H7 (cell line): ENCODE measurements around the gene GSG1. TPM values are rescaled to one million over a fixed set of nuclear protein-coding genes. Genes with fewer than 3 reads are reported as not detected.
"Not testable (repeated sequence)": the region's sequence is repeated elsewhere in the genome, so short reads cannot be mapped to it uniquely, and the experiment has no call there.

Experiments used
- DNase-seq: peaks from one replicate; pipeline ENCODE4 v3.0.0; 2012
- H3K27me3 ChIP-seq: 2 replicates; pipeline ENCODE4 v1.6.0; 2011; ENCODE audit warnings: mild to moderate bottlenecking, low read length; ENCODE audit not compliant: control insufficient read depth, insufficient read depth
- H3K36me3 ChIP-seq: replicated peaks from 2 replicates; pipeline ENCODE4 v1.5.1; 2011; ENCODE audit warnings: low read length; ENCODE audit not compliant: control insufficient read depth, insufficient read depth
- H3K4me3 ChIP-seq: 2 replicates; pipeline ENCODE4 v1.5.1; 2011; ENCODE audit warnings: low read depth, mild to moderate bottlenecking, control low read depth, low read length, moderate library complexity; ENCODE audit not compliant: insufficient read depth
- total RNA-seq: library from RNA; depleted of rRNA; stranded (reverse); fragments of >200 nt; shearing (Covaris generic); gene quantifications from 2 replicates; pipeline ENCODE4 v1.2.3, GENCODE V29; 2014

Gene GSG1
- total RNA-seq, 1 experiment from 2014 or later = 0.07 TPM

DNA sequence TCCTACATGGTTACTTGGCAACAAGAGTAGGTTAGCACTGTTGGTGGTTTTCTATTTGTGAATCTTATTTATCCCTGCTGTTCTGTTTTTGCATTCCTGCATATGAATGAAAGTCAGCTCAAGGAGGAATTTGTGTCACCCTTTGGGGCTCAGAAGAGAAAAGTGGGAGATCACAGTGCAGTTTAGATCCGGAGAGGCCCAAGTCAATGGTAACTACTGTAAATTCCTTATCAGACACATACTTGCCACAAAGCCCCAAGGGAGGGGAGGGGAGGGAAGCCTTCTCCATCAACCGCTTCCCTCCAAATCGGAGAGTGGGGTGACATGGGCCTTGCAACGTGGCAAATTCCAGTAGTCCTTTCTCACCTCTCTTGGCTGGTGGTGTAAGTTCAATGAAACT, 15.0 kb downstream of the GSG1 start:
- Histone ChIP-seq H3K27me3 (no peaks in the 10 kb centered on the region), H3K4me3 (no peak overlapping the region), H3K36me3 (no peaks in the 10 kb centered on the region)
- peak; percentile 60 for DNase-seq

DNA sequence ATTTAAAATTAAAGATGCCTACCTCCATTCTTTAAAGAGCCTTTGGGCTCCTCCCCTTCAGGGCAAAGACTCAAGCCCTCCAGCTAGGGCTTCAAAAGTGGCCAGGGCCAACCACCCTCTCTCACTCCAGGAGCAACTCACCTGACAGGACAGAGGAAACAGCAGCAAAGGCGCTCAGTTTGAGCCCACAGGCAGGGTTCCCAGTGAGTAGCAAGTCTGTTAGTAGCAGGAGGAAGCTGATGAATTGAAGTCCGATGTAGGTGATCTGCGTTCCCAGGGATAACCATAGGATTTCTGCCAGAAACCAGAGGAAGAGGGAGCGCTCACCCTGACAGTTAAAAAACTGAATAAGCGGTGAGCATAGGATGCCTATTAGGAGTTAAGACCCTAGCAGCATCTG, 15.7 kb downstream of the GSG1 start:
- H3K36me3 ChIP-seq = no peaks in the 10 kb centered on the region
- H3K4me3 ChIP-seq = no peak overlapping the region
- DNase-seq = no peak
- no peaks in the 10 kb centered on the region for H3K27me3 ChIP-seq

DNA sequence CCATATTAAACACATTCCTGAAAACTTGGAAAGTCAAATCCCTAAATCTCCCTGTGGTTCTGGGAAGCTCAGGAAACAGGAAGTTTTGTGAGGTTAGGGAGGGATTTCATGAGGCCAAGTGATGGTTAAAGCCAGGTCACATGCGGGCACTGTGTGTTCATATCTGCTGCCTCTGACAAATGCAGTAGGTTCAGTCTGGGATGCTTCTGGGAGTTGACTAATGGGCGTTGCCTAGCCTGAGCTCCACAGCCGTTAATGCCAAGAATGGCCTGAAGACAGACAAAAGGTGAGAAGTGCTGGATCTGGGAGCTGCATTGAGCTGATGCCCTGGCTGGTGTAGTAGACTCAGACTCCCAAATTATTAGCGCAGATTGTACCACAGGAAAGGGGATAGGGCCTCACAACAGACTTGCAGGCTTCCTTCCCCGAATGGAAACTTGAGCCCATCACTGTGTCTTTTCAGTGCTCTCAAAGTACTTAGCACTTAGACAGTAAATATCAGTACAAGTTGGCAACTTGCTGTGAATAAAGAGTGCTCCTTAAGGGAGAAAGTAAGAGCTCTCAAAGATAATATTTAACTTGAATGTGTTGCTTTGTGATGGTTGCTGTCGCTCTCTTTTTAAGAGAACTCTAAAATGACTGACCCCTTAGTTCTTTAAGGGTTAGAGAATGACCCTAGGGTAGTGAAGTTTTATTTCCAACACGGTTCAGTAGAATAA, 17.3 kb downstream of the GSG1 start:
- no peaks in the 10 kb centered on the region for H3K27me3 ChIP-seq
- H3K4me3 ChIP-seq = no peak overlapping the region
- H3K36me3 ChIP-seq = no peaks in the 10 kb centered on the region; the same call in 1 of the 2 replicates
- no peak for DNase-seq

DNA sequence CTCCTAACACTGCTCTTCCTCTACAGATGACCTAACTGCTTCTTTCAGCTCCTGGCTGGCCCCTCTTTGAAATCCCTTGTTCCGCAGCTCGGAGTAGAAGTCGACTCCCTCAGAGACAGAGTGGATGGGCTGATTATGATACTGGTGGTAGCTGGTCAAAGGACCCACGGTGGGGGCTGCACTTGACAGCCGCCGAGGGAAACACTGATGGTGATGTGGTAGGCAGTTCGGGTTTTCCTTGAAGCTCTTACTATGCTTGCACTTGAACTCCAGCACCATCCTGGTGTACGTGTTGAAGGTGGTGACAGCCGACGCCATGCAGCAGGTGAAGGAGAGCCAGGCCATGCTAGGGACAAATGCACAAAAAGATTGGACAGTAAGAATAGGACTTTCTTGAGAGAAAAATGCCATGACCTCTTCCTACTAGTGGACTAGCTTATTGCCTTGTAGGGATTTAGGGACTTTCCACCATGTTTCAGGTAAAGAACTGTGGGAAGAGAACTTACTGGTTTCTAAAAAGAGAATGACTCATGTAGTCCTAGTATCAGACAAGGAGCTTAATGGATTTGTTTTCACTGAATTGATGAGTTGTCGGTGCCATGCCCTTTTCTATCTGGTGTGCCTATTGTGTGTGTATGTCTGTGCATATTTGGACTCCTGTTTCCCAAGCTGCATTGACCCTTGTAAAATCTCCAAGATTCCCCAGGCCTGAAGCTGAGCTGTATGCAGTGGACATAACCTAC, 18.4 kb downstream of the GSG1 start:
- no peak for DNase-seq
- Histone ChIP-seq H3K36me3 (peaks cover 2% of the 10 kb centered on the region), H3K27me3 (no peaks in the 10 kb centered on the region), H3K4me3 (no peak overlapping the region)

DNA sequence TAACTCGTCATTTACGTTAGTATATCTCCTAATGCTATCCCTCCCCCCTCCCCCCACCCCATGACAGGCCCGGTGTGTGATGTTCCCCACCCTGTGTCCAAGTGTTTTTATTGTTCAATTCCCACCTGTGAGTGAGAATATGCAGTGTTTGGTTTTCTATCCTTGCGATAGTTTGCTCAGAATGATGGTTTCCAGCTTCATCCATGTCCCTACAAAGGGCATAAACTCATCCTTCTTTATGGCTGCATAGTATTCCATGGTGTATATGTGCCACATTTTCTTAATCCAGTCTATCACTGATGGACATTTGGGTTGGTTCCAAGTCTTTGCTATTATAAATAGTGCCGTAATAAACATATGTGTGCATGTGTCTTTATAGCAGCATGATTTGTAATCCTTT, 19.8 kb downstream of the GSG1 start:
- H3K36me3 ChIP-seq, H3K4me3 ChIP-seq, DNase-seq, H3K27me3 ChIP-seq: not testable (repeated sequence)

DNA sequence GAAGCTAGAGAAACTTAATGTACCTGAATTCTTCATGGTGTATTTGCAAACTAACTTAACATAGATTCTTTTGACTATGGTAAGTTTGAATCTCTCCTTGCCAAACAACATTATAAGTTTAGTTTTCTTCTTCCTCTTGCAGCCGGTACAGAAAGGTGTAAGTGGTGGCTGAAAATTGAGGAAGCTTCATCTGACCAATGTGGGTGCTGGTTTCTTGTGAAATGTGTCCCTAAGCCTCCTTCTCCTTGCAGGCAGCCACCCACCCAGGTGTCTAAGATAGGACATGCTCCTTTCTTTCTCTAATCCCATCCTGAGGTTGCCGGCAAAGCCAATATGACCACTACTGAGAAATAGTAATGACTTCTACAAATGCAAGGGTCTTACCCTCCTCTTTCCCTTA, 20.6 kb downstream of the GSG1 start:
- DNase-seq = no peak
- Histone ChIP-seq H3K36me3 (peaks cover 2% of the 10 kb centered on the region), H3K4me3 (no peak overlapping the region), H3K27me3 (no peaks in the 10 kb centered on the region)

DNA sequence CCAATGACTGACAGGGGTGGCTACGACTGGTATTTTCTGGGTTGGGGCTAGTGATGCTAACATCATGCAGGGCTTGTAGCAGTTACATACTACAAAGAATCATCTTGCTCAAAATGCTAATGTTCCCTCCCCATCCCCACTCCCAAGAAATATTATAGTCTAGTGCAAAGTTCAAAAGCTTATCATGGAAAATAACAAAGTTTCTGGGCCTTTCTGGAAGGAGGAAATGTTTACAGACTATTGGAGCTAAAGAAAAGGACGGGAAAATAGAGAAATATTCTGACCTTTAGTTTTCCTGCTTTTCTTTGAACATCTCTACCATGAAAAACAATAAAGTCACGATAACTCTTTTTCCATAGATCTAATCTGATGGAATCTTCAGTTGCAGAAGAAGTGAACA, 23.2 kb downstream of the GSG1 start:
- Histone ChIP-seq H3K4me3 (no peak overlapping the region), H3K27me3 (no peaks in the 10 kb centered on the region), H3K36me3 (peaks cover 2% of the 10 kb centered on the region)
- DNase-seq = no peak

DNA sequence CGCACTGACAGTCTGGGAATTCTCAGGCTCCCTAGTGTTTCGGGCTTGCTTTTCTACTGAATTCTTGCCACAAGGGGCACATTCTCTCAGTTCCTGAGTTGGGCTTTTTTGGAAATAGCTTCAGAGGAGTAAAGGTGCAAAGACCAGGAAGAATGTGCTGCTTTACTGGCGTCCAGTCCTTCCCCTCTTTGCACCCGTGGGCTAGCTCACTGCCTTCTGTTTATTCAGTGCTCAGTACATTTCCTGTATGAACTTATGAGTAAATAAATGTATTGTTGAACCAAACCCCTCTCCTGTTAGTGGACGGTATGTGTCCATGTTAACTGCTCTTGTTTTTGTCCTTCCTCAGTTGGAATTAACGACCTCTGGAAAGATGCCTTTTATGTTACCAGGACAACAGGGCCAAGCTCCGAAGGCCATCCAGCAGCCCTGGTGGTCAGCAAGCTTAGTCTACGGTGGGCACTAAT, 24.0 kb downstream of the GSG1 start:
- H3K4me3 ChIP-seq = no peak overlapping the region
- no peaks in the 10 kb centered on the region for H3K27me3 ChIP-seq
- DNase-seq = peak; percentile 37
- peaks cover 2% of the 10 kb centered on the region for H3K36me3 ChIP-seq

DNA sequence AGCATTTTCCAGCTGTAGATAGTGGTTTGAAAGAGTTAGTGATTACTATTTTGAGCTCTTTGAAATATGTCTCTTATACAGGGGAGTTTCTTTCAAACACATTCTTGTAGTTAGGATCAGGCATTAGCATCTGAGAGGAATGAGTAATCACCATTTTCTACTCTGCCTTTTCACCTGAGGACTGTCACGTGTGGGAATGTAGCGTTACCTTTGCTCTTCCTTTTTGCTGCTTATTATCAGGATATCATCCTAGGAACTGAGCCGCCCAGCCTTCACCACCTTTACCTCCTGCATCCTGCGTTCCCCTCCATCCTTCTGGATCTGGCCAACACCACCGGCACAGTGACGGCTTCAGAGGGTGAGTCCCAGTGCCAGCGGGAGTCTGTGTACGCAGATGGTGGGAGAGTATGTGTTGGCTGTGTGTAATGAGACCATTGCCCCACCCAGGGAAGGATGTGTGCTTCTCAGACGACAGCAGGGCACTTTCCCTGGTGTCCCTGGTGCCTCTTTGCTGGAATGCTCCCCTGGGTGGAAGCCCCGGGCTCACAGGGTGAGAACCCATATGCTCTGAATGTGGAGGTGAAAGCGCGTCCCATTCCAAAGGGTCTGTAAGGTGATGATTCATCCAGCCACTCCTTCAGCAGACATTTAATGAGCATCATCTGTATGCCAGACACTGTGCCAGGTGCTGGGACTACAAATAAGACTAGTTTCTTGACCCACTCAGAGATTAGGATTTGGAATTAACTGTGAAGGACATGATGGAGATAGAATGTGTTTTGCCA, 27.5 kb downstream of the GSG1 start:
- DNase-seq = no peak
- no peak overlapping the region for H3K4me3 ChIP-seq
- H3K36me3 ChIP-seq = peaks cover 7% of the 10 kb centered on the region
- H3K27me3 ChIP-seq = no peaks in the 10 kb centered on the region

DNA sequence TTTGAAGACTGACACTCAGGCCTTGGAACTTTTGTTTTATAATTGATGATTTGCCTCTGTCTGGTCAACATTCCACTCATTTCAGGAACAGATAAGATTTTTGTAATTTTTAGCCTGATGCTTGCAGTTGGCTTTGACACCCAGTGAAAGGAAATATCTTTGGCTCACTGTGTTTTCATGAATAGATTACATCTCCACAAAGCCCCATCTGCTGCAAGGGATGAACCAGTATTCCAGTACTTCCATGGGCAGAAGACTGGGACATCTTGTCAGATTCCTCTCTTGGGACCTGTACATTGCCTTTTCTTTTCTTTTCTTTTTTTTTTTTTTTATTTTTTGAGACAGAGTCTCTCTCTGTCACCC, 28.4 kb downstream of the GSG1 start:
- H3K36me3 ChIP-seq = peaks cover 5% of the 10 kb centered on the region
- DNase-seq = no peak
- no peak overlapping the region for H3K4me3 ChIP-seq
- no peaks in the 10 kb centered on the region for H3K27me3 ChIP-seq

DNA sequence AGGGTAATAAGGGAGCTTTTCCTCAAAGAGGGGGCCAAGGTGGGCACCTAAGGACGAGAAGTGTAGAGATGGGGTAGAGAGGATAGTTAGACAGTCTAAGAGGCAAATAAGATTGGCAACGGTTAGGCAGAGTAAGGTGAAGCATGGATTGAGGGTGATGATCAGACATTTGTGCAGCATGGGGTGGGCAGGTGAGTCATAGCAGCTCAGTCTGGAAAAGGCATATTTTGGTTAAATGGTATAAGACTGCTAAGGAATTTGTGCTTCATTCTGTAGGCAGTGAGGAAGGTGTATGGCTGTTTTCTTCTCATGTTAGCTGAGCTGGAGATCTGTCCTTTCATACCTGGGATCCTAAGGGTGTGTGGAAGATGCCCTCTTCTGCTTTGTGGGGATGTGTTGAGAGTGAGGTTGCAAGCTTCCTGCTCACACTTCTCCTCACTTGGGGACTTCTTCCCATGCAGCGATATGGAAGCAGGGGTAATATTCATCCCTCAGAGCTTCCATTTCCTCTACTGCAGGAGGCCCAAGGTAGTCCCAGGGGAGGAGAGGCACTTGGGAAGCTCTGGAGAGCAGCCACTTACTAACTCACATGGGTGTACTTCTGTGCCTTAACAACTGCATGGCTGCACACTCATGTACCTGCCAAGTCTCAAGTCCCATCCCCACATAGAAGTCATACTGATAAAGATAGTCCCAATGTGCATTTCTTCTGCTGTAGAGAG, 28.9 kb downstream of the GSG1 start:
- no peaks in the 10 kb centered on the region for H3K27me3 ChIP-seq
- H3K36me3 ChIP-seq = peaks cover 5% of the 10 kb centered on the region
- no peak for DNase-seq
- H3K4me3 ChIP-seq = no peak overlapping the region

DNA sequence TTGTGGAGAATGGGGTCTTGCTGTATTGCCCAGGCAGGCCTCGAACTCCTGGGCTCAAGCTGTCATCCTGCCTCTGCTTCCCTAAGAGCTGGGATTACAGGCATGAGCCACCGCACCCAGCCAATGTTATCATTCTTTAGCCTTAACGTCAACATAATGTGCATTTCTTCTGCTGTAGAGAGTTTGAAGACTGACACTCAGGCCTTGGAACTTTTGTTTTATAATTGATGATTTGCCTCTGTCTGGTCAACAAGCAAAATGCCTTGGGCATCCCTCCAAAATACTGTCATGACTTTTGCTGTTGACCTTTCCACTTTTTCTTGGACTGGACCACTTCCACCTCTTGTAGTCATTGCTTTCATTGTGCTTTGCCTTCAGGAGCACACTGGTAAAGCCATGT, 30.3 kb downstream of the GSG1 start:
- Histone ChIP-seq H3K36me3 (peaks cover 7% of the 10 kb centered on the region), H3K27me3 (no peaks in the 10 kb centered on the region), H3K4me3 (no peak overlapping the region)
- DNase-seq = no peak

DNA sequence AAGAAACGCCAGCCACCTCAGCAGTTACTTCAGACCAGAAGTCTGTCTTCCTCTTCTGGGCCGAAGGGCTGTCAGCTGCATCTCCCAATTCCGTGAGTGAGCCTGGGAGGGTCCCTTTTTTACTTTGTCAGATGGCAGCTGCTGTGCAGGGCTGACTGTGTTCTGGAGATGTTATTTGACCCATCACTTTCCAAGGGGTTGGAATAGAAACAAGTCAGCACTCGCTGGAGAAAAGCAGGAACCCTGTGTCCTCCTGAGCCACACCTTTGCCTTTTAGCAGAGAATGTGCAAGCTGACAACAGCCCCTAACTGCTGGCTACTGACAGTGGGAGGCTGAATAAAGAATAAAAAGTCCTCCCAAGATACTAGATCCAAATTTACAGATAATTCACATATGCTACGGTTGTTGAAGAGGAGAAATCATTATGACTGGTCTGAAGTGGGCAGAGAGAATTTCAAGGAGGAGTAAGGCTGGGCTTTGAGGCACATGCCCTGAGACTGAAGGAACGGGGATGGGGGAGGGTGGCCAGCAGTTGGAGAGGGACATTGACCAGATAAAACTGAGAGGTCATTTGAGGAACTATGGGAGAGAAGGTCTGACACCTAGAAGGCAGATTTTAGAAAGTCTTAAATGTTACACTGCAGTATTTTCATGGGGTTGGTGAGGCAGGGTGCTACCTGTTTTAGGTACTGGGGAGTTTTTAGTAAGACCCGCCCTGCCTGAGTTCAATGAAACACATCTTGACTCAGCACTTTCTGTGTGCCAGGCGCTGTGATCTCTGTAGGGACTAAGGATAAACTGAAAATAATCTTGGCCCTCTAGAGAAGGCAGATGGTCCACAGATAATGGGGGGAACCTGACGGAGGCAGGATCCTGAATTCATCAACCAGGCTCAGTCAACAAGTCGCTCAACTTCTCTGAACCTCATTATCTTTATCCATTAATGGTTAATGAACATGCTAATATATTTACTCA, 31.9 kb downstream of the GSG1 start:
- no peak for DNase-seq
- Histone ChIP-seq H3K4me3 (no peak overlapping the region), H3K27me3 (no peaks in the 10 kb centered on the region), H3K36me3 (peaks cover 7% of the 10 kb centered on the region)
